Activated CD4-positive, alpha-beta memory T cell treated with anti-CD3 and anti-CD28 coated beads, Interleukin-2, amount 10 ng/mL, durations not matched to agents 7 days and 5 days (primary cell): ENCODE data around the gene TLR9. TPM values are rescaled to one million over a fixed set of nuclear protein-coding genes. Genes with fewer than 3 reads are reported as not detected.

ENCODE experiments used
- CTCF ChIA-PET: fragments of 350-600 bp; sonication (Branson Sonifier 250); formaldehyde crosslinking; loops from one replicate; lab custom pipeline; 2021; ENCODE audit warnings: antibody characterized with exemption, inconsistent platforms; lab: Charles Lee
- POLR2A ChIA-PET: fragments of 350-600 bp; sonication (Branson Sonifier 250); formaldehyde crosslinking; loops from one replicate; lab custom pipeline; 2021; ENCODE audit warnings: antibody characterized with exemption; lab: Charles Lee
- DNase-seq: peaks from one replicate; pipeline ENCODE4 v3.0.0-alpha.2; 2020
- H3K27ac Mint-ChIP-seq: one replicate; pipeline ENCODE4 v1.8.0; 2021; ENCODE audit warnings: mild to moderate bottlenecking, mixed read lengths
- H3K27me3 Mint-ChIP-seq: one replicate; pipeline ENCODE4 v1.8.0; 2021; ENCODE audit warnings: mixed read lengths
- H3K36me3 Mint-ChIP-seq: one replicate; pipeline ENCODE4 v1.8.0; 2021; ENCODE audit warnings: low read depth, mixed read lengths
- H3K4me1 Mint-ChIP-seq: one replicate; pipeline ENCODE4 v1.8.0; 2021; ENCODE audit warnings: mixed read lengths
- H3K4me3 Mint-ChIP-seq: one replicate; pipeline ENCODE4 v1.8.0; 2021; ENCODE audit warnings: mild to moderate bottlenecking, mixed read lengths
- H3K9me3 Mint-ChIP-seq: one replicate; pipeline ENCODE4 v1.8.0; 2021; ENCODE audit warnings: mixed read lengths
- total RNA-seq, 2 experiments: library from RNA; stranded (reverse); gene quantifications; one replicate each; pipeline ENCODE4 v1.2.3, GENCODE V29; 2021

Gene TLR9
- total RNA-seq, 2 experiments from 2014 or later: 0.55 to 0.83 TPM

DNA sequence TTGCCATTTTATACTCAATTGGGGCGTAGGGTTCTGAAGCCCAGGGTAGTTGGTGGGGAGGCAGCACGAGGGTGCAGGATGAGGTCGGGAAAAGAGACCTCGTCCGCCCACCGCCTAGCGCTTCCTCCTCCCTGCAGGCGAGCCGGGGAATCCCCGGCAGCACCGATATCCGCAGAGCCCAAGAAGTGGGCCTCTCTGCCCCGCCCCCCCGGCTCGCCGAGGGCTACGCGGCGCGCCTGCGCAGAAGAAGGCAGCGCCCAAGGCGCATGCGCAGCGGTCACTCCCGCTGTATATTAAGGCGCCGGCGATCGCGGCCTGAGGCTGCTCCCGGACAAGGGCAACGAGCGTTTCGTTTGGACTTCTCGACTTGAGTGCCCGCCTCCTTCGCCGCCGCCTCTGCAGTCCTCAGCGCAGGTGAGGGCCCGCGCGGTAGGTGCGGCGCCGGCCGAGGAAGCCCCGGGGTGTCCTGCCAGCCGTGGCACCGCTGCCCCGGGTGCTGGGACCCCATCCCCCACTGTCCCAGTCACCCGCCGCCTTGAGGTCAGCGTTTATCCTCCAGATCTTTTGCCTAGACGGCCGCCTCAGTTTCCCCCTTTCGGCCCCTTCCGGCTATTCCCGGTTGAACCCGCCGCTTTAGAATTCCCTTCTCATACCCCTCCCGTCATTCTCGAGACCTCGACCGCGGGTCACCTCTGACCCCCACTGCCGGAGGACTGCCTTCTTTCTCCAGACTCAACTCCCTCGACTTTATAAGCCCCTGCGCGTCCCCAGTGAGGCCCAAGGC lies 27.4 kb downstream of the TLR9 start, which contains the start of gene ALAS1:
TSS of gene ALAS1 (plus strand) at position 319 of the 784 bp plus-strand sequence. CDS start 1,082 bp downstream, outside the sequence.
- Mint-ChIP-seq H3K9me3 (no peaks in the 10 kb centered on the region), H3K4me1 (peaks cover 54% of the 10 kb centered on the region)
- CTCF ChIA-PET: interaction anchor here (1.0 to 1.8 kb wide), 2 partner anchors 22 to 24 kb away, joined by 3 to 6 read pairs; no protein-coding TSS in a partner anchor

DNA sequence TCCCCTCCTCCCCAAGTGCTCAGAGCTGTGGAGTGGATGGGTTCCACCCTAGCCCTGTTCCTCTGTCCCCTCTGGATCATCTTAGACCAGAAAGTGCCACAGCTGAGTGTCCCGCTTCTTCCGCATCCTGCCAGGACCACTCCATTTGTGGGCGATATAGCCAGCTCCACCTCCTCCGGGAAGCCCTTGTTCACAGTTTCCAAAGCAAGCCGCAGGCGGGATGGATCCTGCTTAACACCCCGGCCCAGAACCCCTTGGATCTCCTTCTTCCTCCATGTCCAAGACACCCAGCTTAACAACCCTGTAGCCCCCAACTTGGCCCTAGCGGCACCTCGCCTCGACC lies 28.0 kb downstream of the TLR9 start:
- POLR2A ChIA-PET: interaction anchor here (0.7 to 1.7 kb wide), 5 partner anchors 9 to 43 kb away, joined by 3 to 5 read pairs (median 3); partner anchors contain the start of genes POC1A and TWF2
- H3K4me1 Mint-ChIP-seq: peaks cover 49% of the 10 kb centered on the region
- no peak for DNase-seq
- H3K27me3 Mint-ChIP-seq: no peaks in the 10 kb centered on the region
- peak overlapping the region; percentile 80 for H3K27ac Mint-ChIP-seq
- H3K4me3 Mint-ChIP-seq: peak overlapping the region; percentile 99
- no peaks in the 10 kb centered on the region for H3K9me3 Mint-ChIP-seq
- CTCF ChIA-PET: interaction anchor here (1.0 to 1.8 kb wide), 2 partner anchors 23 to 24 kb away, joined by 3 to 6 read pairs; no protein-coding TSS in a partner anchor
- peaks cover 38% of the 10 kb centered on the region for H3K36me3 Mint-ChIP-seq

More for the DNA sequence above, 27.4 kb downstream of the TLR9 start, which contains the start of gene ALAS1:
- peak within 1 kb of the TSS; percentile 99 for H3K4me3 Mint-ChIP-seq
- peak; percentile 96 for DNase-seq
- POLR2A ChIA-PET: interaction anchor here (0.7 to 1.7 kb wide), 5 partner anchors 10 to 44 kb away, joined by 3 to 5 read pairs (median 3); partner anchors contain the start of genes POC1A and TWF2
- H3K36me3 Mint-ChIP-seq: peaks cover 44% of the 10 kb centered on the region
- no peaks in the 10 kb centered on the region for H3K27me3 Mint-ChIP-seq
- H3K27ac Mint-ChIP-seq: peak within 1 kb of the TSS; percentile 89

DNA sequence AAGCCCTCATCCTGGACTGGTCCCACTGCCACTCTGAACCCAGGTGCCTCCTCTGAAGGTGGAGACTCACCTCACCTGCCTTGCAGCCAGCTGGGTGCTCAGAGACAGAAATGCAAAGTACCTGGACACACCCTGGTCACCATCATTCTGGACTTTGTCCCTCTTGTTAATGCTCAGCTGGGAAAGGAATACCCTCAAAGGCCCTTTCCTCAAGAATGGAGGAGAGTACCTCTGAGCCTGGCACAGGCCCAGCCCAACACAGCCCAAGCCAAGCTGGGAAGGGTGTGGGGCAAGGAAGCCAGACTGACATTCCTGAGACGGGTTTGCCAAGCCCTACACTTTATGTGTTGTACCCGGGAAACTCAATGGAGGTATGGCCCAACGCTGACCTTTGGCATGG lies 28.5 kb downstream of the TLR9 start:
- DNase-seq: no peak
- Mint-ChIP-seq H3K27ac (no peak overlapping the region), H3K36me3 (peaks cover 33% of the 10 kb centered on the region), H3K27me3 (no peaks in the 10 kb centered on the region), H3K9me3 (no peaks in the 10 kb centered on the region), H3K4me3 (no peak overlapping the region), H3K4me1 (peaks cover 45% of the 10 kb centered on the region)
- ChIA-PET CTCF (interaction anchor here (1.0 to 1.8 kb wide), 2 partner anchors 24 to 25 kb away, joined by 3 to 6 read pairs; no protein-coding TSS in a partner anchor), POLR2A (interaction anchor here (0.7 to 1.7 kb wide), 7 partner anchors 9 to 201 kb away, joined by 3 to 5 read pairs (median 3); partner anchors contain the start of genes POC1A, RPL29 and TWF2)

DNA sequence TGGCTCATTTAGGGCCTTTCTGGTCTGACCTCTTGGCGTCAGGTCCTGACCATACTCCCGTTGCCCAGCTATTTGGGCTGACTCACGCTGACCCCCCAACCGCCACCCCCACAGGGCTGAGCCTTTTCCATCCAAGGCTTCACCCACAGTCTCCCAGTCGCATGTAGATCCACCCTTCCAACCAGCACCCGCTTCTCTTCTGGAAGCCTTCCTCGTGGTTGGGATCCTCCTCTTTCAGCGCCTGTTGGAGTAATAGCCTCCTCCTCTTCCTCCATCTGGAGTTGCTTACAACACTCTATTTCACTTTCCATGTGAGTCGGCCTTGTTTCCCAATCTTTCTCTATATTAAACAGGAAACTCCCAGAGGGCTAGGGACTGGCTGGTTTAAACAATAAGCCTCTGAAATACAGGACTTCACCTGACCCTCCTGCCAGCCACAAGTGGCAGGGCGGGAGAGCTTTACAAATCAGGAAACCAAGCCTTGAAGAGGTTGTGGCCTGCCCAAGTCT lies 29.6 kb downstream of the TLR9 start:
- H3K4me3 Mint-ChIP-seq: no peak overlapping the region
- H3K4me1 Mint-ChIP-seq: peaks cover 35% of the 10 kb centered on the region
- H3K27me3 Mint-ChIP-seq: no peaks in the 10 kb centered on the region
- H3K36me3 Mint-ChIP-seq: peaks cover 22% of the 10 kb centered on the region
- no peak for DNase-seq
- POLR2A ChIA-PET: interaction anchor here (1.0 to 1.5 kb wide), 2 partner anchors 26 to 200 kb away, joined by 3 to 4 read pairs; partner anchors contain the start of gene RPL29
- no peak overlapping the region for H3K27ac Mint-ChIP-seq
- no peaks in the 10 kb centered on the region for H3K9me3 Mint-ChIP-seq
- CTCF ChIA-PET: interaction anchor here (1.8 kb wide), 1 partner anchor 25 kb away, joined by 6 read pairs; no protein-coding TSS in a partner anchor

DNA sequence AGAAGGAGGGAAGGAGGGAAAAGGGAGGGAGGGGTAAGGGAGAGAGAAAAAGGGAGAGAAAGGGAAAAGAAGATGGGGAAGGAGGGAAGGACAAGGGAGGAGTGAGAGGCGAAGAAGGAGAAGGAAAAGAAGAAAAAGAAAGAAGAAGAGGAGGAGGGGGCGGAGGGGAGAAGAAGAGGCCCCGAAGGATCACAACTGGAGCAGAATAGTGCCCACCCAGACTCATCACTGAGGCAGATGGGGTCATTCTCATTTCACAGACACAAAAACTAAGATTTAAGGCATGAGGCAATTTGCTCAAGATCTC lies 30.2 kb downstream of the TLR9 start:
- POLR2A ChIA-PET: no interaction called here
- H3K4me3 Mint-ChIP-seq: no peak overlapping the region
- no peaks in the 10 kb centered on the region for H3K27me3 Mint-ChIP-seq
- H3K9me3 Mint-ChIP-seq: no peaks in the 10 kb centered on the region
- CTCF ChIA-PET: interaction anchor here (1.3 kb wide), 1 partner anchor 10 kb away, joined by 4 read pairs; no protein-coding TSS in a partner anchor
- H3K4me1 Mint-ChIP-seq: peaks cover 32% of the 10 kb centered on the region
- no peak for DNase-seq
- H3K36me3 Mint-ChIP-seq: peaks cover 18% of the 10 kb centered on the region
- H3K27ac Mint-ChIP-seq: no peak overlapping the region

DNA sequence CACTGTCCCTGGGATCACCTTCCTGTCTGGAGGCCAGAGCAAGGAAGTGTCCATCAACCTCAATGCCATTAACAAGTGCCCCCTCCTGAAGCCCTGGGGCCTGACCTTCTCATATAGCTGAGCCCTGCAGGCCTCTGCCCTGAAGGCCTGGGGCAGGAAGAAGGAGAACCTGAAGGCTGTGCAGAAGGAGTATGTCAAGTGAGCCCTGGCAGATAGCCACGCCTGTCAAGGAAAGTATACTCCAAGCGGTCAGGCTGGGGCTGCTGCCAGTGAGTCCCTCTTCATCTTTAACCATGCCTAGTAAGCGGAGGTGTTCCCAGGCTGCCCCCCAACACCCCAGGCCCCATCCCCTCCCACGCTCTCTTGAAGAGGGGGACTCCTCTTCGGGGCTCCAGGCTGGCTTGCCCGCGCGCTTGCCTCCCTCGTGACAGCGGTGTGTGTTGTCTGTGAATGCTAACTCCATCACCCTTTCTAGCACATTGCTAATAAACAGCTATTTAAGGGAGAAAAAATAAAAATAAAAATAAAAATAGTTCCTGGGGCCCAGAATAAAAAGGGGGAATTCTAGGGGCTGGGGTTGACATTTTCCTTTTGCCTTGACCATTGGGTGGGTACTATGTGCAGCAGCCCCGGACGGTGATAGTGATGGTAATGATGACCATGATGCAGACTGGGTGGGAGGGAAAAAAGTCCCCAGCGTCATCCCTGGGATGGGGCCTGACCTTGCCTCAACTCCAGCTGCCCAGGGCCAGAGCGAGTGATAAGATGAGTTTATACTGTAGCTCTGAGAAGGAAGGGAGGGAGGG lies 30.8 kb downstream of the TLR9 start:
- Mint-ChIP-seq H3K27ac (no peak overlapping the region), H3K36me3 (peaks cover 15% of the 10 kb centered on the region), H3K9me3 (no peaks in the 10 kb centered on the region), H3K4me1 (peaks cover 32% of the 10 kb centered on the region), H3K27me3 (no peaks in the 10 kb centered on the region), H3K4me3 (no peak overlapping the region)
- POLR2A ChIA-PET: no interaction called here
- CTCF ChIA-PET: interaction anchor here (1.3 kb wide), 1 partner anchor 11 kb away, joined by 4 read pairs; no protein-coding TSS in a partner anchor
- DNase-seq: no peak

DNA sequence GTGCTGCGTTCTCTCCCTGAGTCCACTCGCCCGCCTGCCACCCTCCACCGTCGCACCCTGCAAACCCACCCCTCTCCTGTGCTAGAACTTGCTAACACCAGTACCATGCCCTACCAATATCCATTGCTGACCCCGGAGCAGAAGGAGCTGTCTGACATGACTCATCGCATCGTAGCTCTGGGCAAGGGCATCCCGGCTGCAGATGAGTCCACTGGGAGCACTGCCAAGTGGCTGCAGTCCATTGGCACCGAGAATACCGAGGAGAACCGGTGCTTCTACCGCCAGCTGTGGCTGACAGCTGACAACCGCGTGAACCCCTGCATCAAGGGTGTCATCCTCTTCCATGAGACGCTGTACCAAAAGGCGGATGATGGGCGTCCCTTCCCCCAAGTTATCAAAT lies 32.4 kb downstream of the TLR9 start:
- DNase-seq: no peak
- Mint-ChIP-seq H3K27ac (no peak overlapping the region), H3K36me3 (no peaks in the 10 kb centered on the region), H3K4me1 (peaks cover 32% of the 10 kb centered on the region), H3K27me3 (no peaks in the 10 kb centered on the region), H3K4me3 (no peak overlapping the region), H3K9me3 (no peaks in the 10 kb centered on the region)
- CTCF ChIA-PET: no interaction called here
- POLR2A ChIA-PET: interaction anchor here (1.5 kb wide), 1 partner anchor 10 kb away, joined by 4 read pairs; no protein-coding TSS in a partner anchor

DNA sequence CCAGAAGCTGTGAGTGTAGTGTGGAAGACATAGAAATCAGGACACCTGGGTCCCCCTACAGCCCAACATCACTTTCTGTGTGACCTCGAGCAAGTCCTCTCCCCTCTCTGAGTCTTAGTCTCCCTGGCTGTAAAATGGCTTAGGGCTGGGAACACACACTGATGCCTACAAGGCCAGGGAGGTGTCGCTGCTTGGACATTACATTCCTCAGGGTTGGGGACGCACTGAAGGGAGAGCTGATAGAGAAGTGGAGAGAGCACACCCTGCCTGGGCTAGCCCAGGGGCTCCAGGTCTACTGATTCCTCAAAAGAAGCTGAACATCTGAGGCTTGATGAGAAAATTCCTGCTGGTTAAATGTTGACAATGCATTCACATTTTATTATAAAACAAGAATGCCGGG lies 33.8 kb downstream of the TLR9 start:
- POLR2A ChIA-PET: interaction anchor here (1.4 to 1.5 kb wide), 2 partner anchors 8 to 16 kb away, joined by 3 to 4 read pairs; no protein-coding TSS in a partner anchor
- H3K36me3 Mint-ChIP-seq: no peaks in the 10 kb centered on the region
- H3K4me3 Mint-ChIP-seq: no peak overlapping the region
- H3K4me1 Mint-ChIP-seq: peaks cover 20% of the 10 kb centered on the region
- no peak overlapping the region for H3K27ac Mint-ChIP-seq
- H3K27me3 Mint-ChIP-seq: no peaks in the 10 kb centered on the region
- H3K9me3 Mint-ChIP-seq: no peaks in the 10 kb centered on the region
- CTCF ChIA-PET: interaction anchor here (1.2 kb wide), 1 partner anchor 10 kb away, joined by 3 read pairs; no protein-coding TSS in a partner anchor
- no peak for DNase-seq

DNA sequence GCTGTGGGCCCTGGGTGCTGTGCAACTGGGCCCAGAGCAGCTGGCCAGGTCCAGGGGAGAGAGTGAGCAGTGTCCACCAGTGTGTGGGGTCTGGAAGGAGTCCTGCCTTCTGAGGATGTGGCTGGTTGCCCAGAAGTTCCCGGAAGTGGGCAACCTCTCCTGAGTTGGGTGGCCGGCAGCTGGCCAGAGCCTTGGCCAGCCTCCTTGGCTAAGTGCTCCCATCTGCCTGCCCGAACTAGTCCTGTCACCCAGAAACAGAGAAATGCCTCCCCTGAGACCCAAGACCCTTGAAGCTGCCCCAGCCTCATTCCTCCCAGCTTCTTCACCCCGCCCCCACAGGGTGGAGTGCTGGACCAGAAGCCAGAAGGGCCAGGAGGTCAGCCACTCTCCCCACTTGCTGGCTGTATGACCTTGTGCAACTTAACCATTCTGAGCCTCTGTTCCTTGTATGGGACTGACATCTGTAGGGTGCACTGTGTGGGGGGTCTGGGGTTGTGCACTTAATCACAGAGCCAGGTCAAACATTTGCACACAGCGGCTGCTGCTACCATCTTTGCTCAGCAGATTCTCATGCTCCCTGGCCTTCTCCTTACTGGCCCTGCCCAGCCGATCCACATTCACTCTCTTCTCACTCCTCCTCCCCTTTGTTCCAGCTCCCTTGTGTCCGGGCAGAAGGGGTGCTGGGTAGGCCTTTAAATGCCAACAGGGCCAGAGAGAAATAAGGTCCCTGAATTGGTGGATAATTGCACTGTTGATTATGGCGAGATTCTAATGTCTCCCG lies 35.0 kb downstream of the TLR9 start:
- no peaks in the 10 kb centered on the region for H3K27me3 Mint-ChIP-seq
- no peaks in the 10 kb centered on the region for H3K9me3 Mint-ChIP-seq
- DNase-seq: no peak
- H3K4me3 Mint-ChIP-seq: no peak overlapping the region
- H3K27ac Mint-ChIP-seq: no peak overlapping the region
- no peaks in the 10 kb centered on the region for H3K36me3 Mint-ChIP-seq
- ChIA-PET POLR2A (interaction anchor here (1.4 kb wide), 1 partner anchor 15 kb away, joined by 3 read pairs; no protein-coding TSS in a partner anchor), CTCF (interaction anchor here (1.2 kb wide), 1 partner anchor 9 kb away, joined by 3 read pairs; no protein-coding TSS in a partner anchor)
- H3K4me1 Mint-ChIP-seq: peaks cover 16% of the 10 kb centered on the region

DNA sequence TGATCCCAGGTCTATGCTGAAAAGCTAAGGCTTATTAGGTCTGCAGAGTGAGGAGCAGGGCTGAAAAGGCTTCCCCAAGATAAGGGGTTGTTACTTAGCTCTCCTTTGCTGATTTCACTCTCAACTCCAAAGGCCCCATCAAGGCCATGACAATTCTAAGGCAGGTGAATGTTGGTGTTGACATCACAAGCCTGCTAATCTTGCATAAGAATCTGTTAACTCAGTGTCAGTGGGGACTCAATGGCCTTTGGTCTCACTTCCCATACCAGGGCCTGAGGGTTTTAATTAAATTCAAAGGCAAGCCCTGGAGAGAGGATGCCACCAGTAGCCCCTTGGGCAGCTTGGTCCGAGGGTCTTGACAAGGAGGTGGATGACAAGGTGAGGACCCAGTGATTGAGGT lies 36.9 kb downstream of the TLR9 start:
- ChIA-PET POLR2A (interaction anchor here (0.8 to 2.0 kb wide), 4 partner anchors 9 to 34 kb away, joined by 3 to 5 read pairs (median 4); partner anchors contain the start of genes ALAS1 and POC1A), CTCF (no interaction called here)
- Mint-ChIP-seq H3K27ac (peak overlapping the region; percentile 37), H3K9me3 (no peaks in the 10 kb centered on the region), H3K4me1 (peaks cover 16% of the 10 kb centered on the region), H3K27me3 (no peaks in the 10 kb centered on the region), H3K4me3 (no peak overlapping the region), H3K36me3 (no peaks in the 10 kb centered on the region)
- DNase-seq: no peak

DNA sequence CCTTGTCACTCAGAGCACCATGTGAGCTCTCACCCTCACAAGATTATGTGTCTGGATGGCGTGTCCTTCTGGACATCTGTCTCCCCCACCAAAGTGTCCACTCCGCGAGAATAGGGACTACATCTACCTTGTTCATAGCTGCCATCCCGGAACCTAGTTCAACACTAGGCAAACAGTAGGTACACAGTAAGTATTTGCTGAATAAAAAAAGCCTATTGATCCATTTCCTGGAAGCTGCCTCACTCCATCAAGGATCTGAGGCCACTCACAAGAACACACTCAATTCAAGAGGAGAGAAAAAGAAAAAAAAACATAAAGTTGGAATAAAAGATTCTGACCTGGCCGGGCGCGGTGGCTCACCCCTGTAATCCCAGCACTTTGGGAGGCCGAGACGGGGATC lies 38.7 kb downstream of the TLR9 start:
- H3K9me3 Mint-ChIP-seq: no peaks in the 10 kb centered on the region
- no peak overlapping the region for H3K27ac Mint-ChIP-seq
- H3K4me3 Mint-ChIP-seq: no peak overlapping the region
- POLR2A ChIA-PET: no interaction called here
- CTCF ChIA-PET: no interaction called here
- H3K36me3 Mint-ChIP-seq: no peaks in the 10 kb centered on the region
- DNase-seq: no peak
- H3K4me1 Mint-ChIP-seq: peaks cover 27% of the 10 kb centered on the region
- no peaks in the 10 kb centered on the region for H3K27me3 Mint-ChIP-seq
